Activated CD4-positive, CD25-positive, alpha-beta regulatory T cell treated with anti-CD3 and anti-CD28 coated beads, Interleukin-2, amount 50 U/mL, for 24 hours (primary cell): Measurements from ENCODE around the gene TAF1.
A peak's percentile ranks its signal among the peaks of the same experiment; 100 is the strongest.
"Not testable (repeated sequence)": the region's sequence is repeated elsewhere in the genome, so short reads cannot be mapped to it uniquely, and the experiment has no call there.

Experiments used
- ATAC-seq, 2 donors: fragments of 150-1000 bp; cut with Tn5 transposase; one replicate each; pipeline ENCODE4 v1.10.0; 2021; ENCODE audit warnings: mild to moderate bottlenecking in 1 of 2, moderate library complexity in 1 of 2

The TAF1 gene

GRCh38 chrX:71365875-71366673 lies at the start of gene TAF1:
Gene TAF1 (plus strand): TSS chrX:71366357. CDS start chrX:71366375, 18 bp downstream.
- peak; percentile 91 for ATAC-seq

GRCh38 chrX:71316959-71317358 lies 49.2 kb upstream of the TAF1 start:
- not testable (repeated sequence) for ATAC-seq

- no peak for ATAC-seq
Measured at GRCh38 chrX:71320126-71320525, 46.0 kb upstream of the TAF1 start.

- no peak for ATAC-seq
Measured at GRCh38 chrX:71321731-71322130, 44.4 kb upstream of the TAF1 start.

GRCh38 chrX:71324452-71324851 lies 41.7 kb upstream of the TAF1 start:
- not testable (repeated sequence) for ATAC-seq

- no peak for ATAC-seq
Measured at GRCh38 chrX:71326394-71326793, 39.8 kb upstream of the TAF1 start.

GRCh38 chrX:71349151-71349665 lies 16.9 kb upstream of the TAF1 start:
- ATAC-seq, result not testable (repeated sequence)

- not testable (repeated sequence) for ATAC-seq
Measured at GRCh38 chrX:71349867-71350266, 16.3 kb upstream of the TAF1 start.

- not testable (repeated sequence) for ATAC-seq
Measured at GRCh38 chrX:71352439-71352838, 13.7 kb upstream of the TAF1 start.

GRCh38 chrX:71364221-71364620 lies 1.9 kb upstream of the TAF1 start:
- ATAC-seq, result no peak

- ATAC-seq, result no peak
Measured at GRCh38 chrX:71365356-71365874, 742 bp upstream of the TAF1 start.

GRCh38 chrX:71366674-71367256 lies 608 bp downstream of the TAF1 start:
- ATAC-seq, result no peak

GRCh38 chrX:71367396-71367795 lies 1.2 kb downstream of the TAF1 start:
- ATAC-seq, result no peak

- ATAC-seq, result no peak
Measured at GRCh38 chrX:71372388-71372787, 6.2 kb downstream of the TAF1 start.

- no peak for ATAC-seq
Measured at GRCh38 chrX:71378732-71379131, 12.6 kb downstream of the TAF1 start.

GRCh38 chrX:71391725-71392124 lies 25.6 kb downstream of the TAF1 start:
- ATAC-seq, result not testable (repeated sequence)

- no peak for ATAC-seq
Measured at GRCh38 chrX:71393919-71394318, 27.8 kb downstream of the TAF1 start.

GRCh38 chrX:71396576-71396975 lies 30.4 kb downstream of the TAF1 start:
- no peak for ATAC-seq

GRCh38 chrX:71400710-71401109 lies 34.6 kb downstream of the TAF1 start:
- ATAC-seq, result peak in 1 of 2 donors; percentile 30

GRCh38 chrX:71416260-71416659 lies 50.1 kb downstream of the TAF1 start:
- ATAC-seq, result not testable (repeated sequence)

GRCh38 chrX:71420686-71421085 lies 54.5 kb downstream of the TAF1 start:
- ATAC-seq, result no peak

- no peak for ATAC-seq
Measured at GRCh38 chrX:71432733-71433132, 66.6 kb downstream of the TAF1 start.

GRCh38 chrX:71438750-71439149 lies 72.6 kb downstream of the TAF1 start:
- ATAC-seq, result no peak

GRCh38 chrX:71439420-71439819 lies 73.3 kb downstream of the TAF1 start:
- ATAC-seq, result no peak
